ENCODE measurements around the gene LRP5. TPM values are rescaled to one million over a fixed set of nuclear protein-coding genes. Genes with fewer than 3 reads are reported as not detected.

LRP5 gene
- total and polyA plus RNA-seq, 10 donors = 3.9 to 21.8 (median 14.1) TPM

DNA sequence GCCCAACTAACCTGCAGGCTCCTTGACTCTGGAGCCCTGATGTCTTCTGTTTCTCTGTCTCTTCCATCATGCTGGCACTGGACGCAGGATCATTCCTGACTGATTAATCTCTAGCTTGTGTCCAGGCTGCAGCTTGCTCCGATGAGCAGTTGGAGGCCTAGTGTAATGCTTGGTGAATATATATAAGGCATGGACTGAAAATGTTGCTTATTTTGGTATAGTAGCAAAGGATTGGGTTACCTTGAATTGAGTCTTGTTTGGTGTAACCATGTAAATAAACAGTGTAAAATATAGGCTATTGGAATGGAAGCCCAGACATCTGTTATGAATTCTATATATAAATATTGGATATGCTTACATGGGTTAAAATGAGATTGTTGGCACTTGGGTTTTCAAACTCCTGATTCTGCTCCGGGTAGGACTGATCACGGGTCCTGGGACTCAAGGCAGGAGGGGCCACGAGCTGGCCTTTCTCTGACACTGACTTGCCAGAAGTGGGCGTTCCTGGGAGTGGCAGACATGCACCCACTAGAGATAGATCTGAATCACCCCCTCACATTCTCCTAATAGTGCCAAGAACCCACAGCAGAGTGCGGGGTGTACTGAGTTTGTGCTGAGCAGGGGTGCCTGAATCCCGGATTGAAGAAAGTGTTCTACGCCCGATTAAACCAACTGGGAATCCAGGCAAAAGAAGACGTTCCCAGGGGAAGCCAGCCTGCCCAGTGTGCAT, 25.8 kb downstream of the LRP5 start:
- Histone ChIP-seq H3K4me1 (peaks cover 4 to 45% (median 18%) of the 10 kb centered on the region in 6 donors), H3K9me3 (no peaks in the 10 kb centered on the region), H3K27ac (no peak overlapping the region), H3K4me3 (no peak overlapping the region), H3K27me3 (replicated peaks in 1 of 7) (no peaks in the 10 kb centered on the region), H3K36me3 (no peaks in the 10 kb centered on the region)
- TF ChIP-seq POLR2AphosphoS5 (IDR thresholded peaks at IDR 0.05) (no peak), POLR2A (IDR thresholded peaks at IDR 0.05) (no peak)
- TF ChIP-seq, protein P1, sequence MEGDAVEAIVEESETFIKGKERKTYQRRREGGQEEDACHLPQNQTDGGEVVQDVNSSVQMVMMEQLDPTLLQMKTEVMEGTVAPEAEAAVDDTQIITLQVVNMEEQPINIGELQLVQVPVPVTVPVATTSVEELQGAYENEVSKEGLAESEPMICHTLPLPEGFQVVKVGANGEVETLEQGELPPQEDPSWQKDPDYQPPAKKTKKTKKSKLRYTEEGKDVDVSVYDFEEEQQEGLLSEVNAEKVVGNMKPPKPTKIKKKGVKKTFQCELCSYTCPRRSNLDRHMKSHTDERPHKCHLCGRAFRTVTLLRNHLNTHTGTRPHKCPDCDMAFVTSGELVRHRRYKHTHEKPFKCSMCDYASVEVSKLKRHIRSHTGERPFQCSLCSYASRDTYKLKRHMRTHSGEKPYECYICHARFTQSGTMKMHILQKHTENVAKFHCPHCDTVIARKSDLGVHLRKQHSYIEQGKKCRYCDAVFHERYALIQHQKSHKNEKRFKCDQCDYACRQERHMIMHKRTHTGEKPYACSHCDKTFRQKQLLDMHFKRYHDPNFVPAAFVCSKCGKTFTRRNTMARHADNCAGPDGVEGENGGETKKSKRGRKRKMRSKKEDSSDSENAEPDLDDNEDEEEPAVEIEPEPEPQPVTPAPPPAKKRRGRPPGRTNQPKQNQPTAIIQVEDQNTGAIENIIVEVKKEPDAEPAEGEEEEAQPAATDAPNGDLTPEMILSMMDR (IDR thresholded peaks at IDR 0.05 in 8 of 11, conservative IDR thresholded peaks at IDR 0.05 in 3 of 11) = no peak
- DNase-seq = no peak
- WGBS, 5 donors = 80 to 91% (median 81%) methylated on average over 11 of the region's 11 CpGs
- intact Hi-C loops (cut with DNase I; ENCODE audit: low total_unique reads) = no loop called here

DNA sequence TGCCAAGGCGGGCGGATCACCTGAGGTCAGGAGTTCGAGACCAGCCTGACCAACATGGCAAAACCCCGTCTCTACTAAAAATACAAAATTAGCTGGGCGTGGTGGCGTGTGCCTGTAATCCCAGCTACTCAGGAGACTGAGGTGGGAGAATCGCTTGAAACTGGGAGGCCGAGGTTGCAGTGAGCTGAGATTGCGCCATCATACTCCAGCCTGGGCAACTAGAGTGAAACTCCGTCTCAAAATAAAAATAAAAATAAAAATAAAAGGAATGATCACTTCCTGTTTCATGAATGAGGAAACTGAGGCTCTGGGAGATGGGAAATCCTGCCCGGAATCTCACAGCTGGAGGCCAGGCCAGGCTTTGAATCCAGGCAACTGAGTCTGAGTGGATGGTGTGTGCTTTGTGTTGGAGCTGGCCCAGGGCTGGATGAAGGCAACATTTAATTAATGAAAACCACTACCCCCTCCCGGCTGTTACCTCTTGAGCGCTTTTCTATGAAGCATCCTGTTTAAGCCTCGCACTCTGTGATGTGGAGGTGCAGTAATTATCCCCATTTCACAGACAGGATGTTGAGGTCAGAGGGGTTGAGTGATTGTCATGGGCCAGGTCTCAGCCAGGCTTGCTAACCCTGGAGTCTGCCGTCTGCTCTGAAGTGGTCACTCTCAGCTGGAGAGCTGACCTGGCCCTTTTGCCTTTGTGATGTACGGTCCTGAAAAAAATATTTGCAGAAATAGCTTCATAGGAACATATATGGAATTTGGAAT, 27.8 kb downstream of the LRP5 start:
- intact Hi-C loops (cut with DNase I; ENCODE audit: low total_unique reads) = no loop called here
- TF ChIP-seq POLR2AphosphoS5 (IDR thresholded peaks at IDR 0.05) = no peak
- TF ChIP-seq, protein P1 (IDR thresholded peaks at IDR 0.05 in 8 of 11, conservative IDR thresholded peaks at IDR 0.05 in 3 of 11) = no peak
- no peak for TF ChIP-seq POLR2A (IDR thresholded peaks at IDR 0.05)
- Histone ChIP-seq H3K4me3 (no peak overlapping the region), H3K4me1 (peaks cover 4 to 49% (median 18%) of the 10 kb centered on the region in 6 donors), H3K9me3 (no peaks in the 10 kb centered on the region), H3K27ac (no peak overlapping the region), H3K27me3 (replicated peaks in 1 of 7) (no peaks in the 10 kb centered on the region), H3K36me3 (no peaks in the 10 kb centered on the region)
- 72 to 82% (median 75%) methylated on average over 15 to 16 of the region's 16 CpGs for WGBS, 5 donors
- DNase-seq = no peak

DNA sequence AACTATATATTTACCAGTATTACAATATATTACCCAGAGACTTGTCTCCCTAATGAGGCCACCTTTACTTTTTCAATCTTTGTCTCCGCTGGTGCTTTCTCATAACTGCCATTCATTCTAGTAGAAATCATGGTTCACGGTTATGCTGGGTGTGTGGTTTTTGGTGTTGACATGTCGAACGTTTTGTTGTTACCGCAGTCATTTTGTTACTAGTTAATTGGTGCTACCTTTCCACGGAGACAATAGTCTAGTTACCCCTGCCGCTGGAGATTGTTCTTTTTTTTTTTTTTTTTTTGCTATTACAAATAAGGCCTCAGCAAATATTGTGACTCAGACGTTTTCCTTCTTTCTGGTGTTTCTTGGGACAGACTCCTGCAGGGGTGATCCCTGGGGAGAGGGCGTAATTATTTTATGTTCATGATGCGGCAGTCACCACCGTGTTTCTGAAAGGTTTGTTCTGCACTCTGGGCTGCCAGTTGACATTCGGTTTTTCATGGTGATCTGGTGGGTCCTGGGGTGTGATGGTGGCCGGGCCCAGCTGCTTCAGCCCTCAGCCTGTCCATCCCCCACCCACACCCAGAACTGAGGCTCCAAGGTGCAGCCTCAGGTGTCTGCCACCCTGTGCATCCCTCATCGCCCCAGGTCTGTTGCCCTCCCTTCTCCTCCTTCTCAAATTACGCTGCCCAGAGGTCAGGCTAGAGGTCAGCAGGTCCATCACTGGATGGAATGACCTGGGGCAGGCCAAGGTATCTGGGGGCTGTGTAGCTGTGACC, 28.6 kb downstream of the LRP5 start:
- TF ChIP-seq POLR2AphosphoS5 (IDR thresholded peaks at IDR 0.05) (no peak), POLR2A (IDR thresholded peaks at IDR 0.05) (no peak)
- TF ChIP-seq, protein P1 (IDR thresholded peaks at IDR 0.05 in 8 of 11, conservative IDR thresholded peaks at IDR 0.05 in 3 of 11) = no peak
- intact Hi-C loops (cut with DNase I; ENCODE audit: low total_unique reads) = no loop called here
- no peak for DNase-seq
- Histone ChIP-seq H3K9me3 (no peaks in the 10 kb centered on the region), H3K4me1 (peaks cover 4 to 42% (median 20%) of the 10 kb centered on the region in 6 donors), H3K4me3 (no peak overlapping the region), H3K36me3 (no peaks in the 10 kb centered on the region), H3K27me3 (replicated peaks in 1 of 7) (no peaks in the 10 kb centered on the region), H3K27ac (no peak overlapping the region)
- WGBS, 5 donors = 77 to 81% (median 80%) methylated on average over 15 of the region's 15 CpGs
